ENCODE data around the gene ANKK1. TPM values are rescaled to one million over a fixed set of nuclear protein-coding genes. Genes with fewer than 3 reads are reported as not detected.

Gene ANKK1
- total and polyA plus RNA-seq, 8 donors: 0.09 to 0.95 (median 0.47) TPM

DNA sequence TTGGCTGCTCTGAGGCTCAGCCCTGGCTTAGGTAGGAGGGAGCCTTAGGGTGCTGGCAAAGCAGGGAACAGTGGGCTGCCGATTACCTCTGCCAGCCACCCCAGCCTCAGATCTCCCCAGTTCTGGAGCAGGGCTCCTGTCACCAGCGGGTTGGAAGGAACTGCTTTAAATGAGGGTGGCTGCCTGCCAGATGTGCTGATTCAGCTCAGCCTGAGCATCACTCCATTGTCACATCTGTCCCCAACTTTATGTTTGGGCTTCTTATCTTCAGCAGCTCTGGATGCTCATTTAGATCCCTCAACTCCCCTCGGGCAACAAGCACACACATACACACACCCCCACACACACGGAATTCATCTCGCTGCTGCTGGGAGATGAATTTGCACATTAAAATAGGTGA is 16.9 kb upstream of the ANKK1 start:
- Histone ChIP-seq H3K36me3 (peaks cover 0 to 26% of the 10 kb centered on the region in 2 donors), H3K27me3 (no peaks in the 10 kb centered on the region), H3K27ac (no peak overlapping the region), H3K4me1 (no peaks in the 10 kb centered on the region), H3K9me3 (no peaks in the 10 kb centered on the region), H3K4me3 (no peak overlapping the region)
- ATAC-seq (no peak), DNase-seq (no peak)
- TF ChIP-seq, protein P1, sequence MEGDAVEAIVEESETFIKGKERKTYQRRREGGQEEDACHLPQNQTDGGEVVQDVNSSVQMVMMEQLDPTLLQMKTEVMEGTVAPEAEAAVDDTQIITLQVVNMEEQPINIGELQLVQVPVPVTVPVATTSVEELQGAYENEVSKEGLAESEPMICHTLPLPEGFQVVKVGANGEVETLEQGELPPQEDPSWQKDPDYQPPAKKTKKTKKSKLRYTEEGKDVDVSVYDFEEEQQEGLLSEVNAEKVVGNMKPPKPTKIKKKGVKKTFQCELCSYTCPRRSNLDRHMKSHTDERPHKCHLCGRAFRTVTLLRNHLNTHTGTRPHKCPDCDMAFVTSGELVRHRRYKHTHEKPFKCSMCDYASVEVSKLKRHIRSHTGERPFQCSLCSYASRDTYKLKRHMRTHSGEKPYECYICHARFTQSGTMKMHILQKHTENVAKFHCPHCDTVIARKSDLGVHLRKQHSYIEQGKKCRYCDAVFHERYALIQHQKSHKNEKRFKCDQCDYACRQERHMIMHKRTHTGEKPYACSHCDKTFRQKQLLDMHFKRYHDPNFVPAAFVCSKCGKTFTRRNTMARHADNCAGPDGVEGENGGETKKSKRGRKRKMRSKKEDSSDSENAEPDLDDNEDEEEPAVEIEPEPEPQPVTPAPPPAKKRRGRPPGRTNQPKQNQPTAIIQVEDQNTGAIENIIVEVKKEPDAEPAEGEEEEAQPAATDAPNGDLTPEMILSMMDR (IDR thresholded peaks at IDR 0.05): no peak
- intact Hi-C loops (cut with DNase I): no loop called here

- no peaks in the 10 kb centered on the region for H3K4me1 ChIP-seq
- H3K27ac ChIP-seq: no peak overlapping the region
- ATAC-seq (no peak), DNase-seq (no peak)
- intact Hi-C loops (cut with DNase I): no loop called here
- H3K27me3 ChIP-seq: no peaks in the 10 kb centered on the region
- no peak overlapping the region for H3K4me3 ChIP-seq
- TF ChIP-seq, protein P1 (IDR thresholded peaks at IDR 0.05): no peak
- H3K9me3 ChIP-seq: no peaks in the 10 kb centered on the region
- H3K36me3 ChIP-seq: peaks cover 0 to 17% of the 10 kb centered on the region in 2 donors
These were observed 15.3 kb upstream of the ANKK1 start for GRCh38 chr11:113372309-113372708.

DNA sequence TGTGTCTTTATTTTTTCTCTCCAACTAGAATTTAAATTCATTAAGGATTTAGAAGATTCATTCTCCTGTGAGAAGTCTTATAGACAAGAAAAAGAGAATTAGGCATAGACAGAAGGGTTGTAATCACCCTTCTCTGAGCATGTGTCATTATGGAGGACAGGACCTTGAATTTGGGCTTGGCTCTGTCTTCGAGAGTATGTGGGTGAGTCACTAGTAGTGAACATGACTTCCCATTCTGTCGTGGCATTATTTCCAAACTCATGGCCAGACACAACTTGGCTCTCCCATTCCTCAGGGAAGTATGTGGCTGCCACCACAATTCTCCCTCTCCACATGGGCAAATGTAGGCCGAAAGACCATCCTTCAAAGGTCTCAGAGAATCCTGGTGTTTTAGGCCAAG is 14.3 kb upstream of the ANKK1 start:
- ATAC-seq (no peak), DNase-seq (no peak)
- no peak overlapping the region for H3K27ac ChIP-seq
- H3K9me3 ChIP-seq: no peaks in the 10 kb centered on the region
- TF ChIP-seq, protein P1 (IDR thresholded peaks at IDR 0.05): no peak
- no peaks in the 10 kb centered on the region for H3K27me3 ChIP-seq
- intact Hi-C loops (cut with DNase I): no loop called here
- no peak overlapping the region for H3K4me3 ChIP-seq
- no peaks in the 10 kb centered on the region for H3K4me1 ChIP-seq
- peaks cover 0 to 12% of the 10 kb centered on the region in 2 donors for H3K36me3 ChIP-seq

GRCh38 chr11:113373981-113374560 is 13.5 kb upstream of the ANKK1 start:
- Histone ChIP-seq H3K9me3 (no peaks in the 10 kb centered on the region), H3K36me3 (peaks cover 0 to 5% of the 10 kb centered on the region in 2 donors), H3K4me3 (no peak overlapping the region), H3K4me1 (no peaks in the 10 kb centered on the region), H3K27ac (no peak overlapping the region), H3K27me3 (no peaks in the 10 kb centered on the region)
- ATAC-seq (no peak), DNase-seq (no peak)
- TF ChIP-seq, protein P1 (IDR thresholded peaks at IDR 0.05): no peak
- intact Hi-C loops (cut with DNase I): no loop called here

DNA sequence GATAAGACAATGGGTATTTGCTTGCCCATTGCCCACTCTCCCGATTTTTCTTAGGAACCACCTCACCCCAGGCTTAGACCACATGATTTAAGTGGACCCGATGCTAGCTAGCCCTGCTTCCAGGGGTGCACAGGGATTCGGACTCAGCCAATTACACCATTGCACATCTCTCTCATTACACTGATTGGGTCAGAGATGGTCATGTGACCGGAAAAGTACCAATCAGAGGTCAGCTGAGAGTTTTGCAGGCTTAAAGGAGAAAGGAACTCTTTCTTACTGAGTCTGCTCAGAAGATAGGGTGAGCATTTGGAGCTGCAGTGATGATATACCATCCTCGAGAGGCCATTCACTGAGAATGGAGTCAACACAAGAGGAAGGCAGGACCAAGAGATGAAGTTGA is 12.2 kb upstream of the ANKK1 start:
- Histone ChIP-seq H3K9me3 (no peaks in the 10 kb centered on the region), H3K27me3 (no peaks in the 10 kb centered on the region), H3K4me3 (no peak overlapping the region), H3K4me1 (no peaks in the 10 kb centered on the region), H3K36me3 (no peaks in the 10 kb centered on the region), H3K27ac (no peak overlapping the region)
- intact Hi-C loops (cut with DNase I): no loop called here
- DNase-seq (no peak), ATAC-seq (no peak)
- TF ChIP-seq, protein P1 (IDR thresholded peaks at IDR 0.05): no peak

All from left lung (tissue), 10 donors.